GM23338 (cell line): Measurements from ENCODE around the gene LAX1. TPM values are rescaled to one million over a fixed set of nuclear protein-coding genes. Genes with fewer than 3 reads are reported as not detected.

Experiments used
- ATAC-seq: fragments of 200-7000 bp; cut with Tn5 transposase; 3 replicates; pipeline ENCODE4 v1.9.1; 2020
- DNase-seq: peaks from one replicate; pipeline ENCODE4 v3.0.0-alpha.2; 2015; ENCODE audit warnings: low spot score
- H2AFZ ChIP-seq: fragments of 200-600 bp; sonication (generic); 2 replicates; pipeline ENCODE4 v1.8.0; 2016; ENCODE audit warnings: antibody characterized with exemption, mild to moderate bottlenecking, moderate library complexity
- H3F3A ChIP-seq: fragments of 200-600 bp; sonication (generic); replicated peaks from 2 replicates; pipeline ENCODE4 v1.8.0; 2017; ENCODE audit warnings: antibody characterized with exemption, mixed run types, low read depth
- H3K27ac ChIP-seq: fragments of 200-600 bp; sonication (generic); 2 replicates; pipeline ENCODE4 v1.6.1; 2016; ENCODE audit warnings: low read depth
- H3K27me3 ChIP-seq: fragments of 200-600 bp; sonication (generic); 2 replicates; pipeline ENCODE4 v1.8.0; 2016; ENCODE audit warnings: mild to moderate bottlenecking, mixed run types, moderate library complexity; ENCODE audit not compliant: insufficient read depth
- H3K36me3 ChIP-seq: fragments of 200-600 bp; sonication (generic); 2 replicates; pipeline ENCODE4 v1.8.0; 2016; ENCODE audit warnings: mild to moderate bottlenecking; ENCODE audit not compliant: insufficient read depth
- H3K4me1 ChIP-seq: fragments of 200-600 bp; sonication (generic); 2 replicates; pipeline ENCODE4 v1.8.0; 2016; ENCODE audit warnings: mild to moderate bottlenecking, moderate library complexity; ENCODE audit not compliant: insufficient read depth
- H3K4me2 ChIP-seq: fragments of 200-600 bp; sonication (generic); 2 replicates; pipeline ENCODE4 v1.7.1; 2017; ENCODE audit warnings: mixed run types
- H3K4me3 ChIP-seq: fragments of 200-600 bp; sonication (generic); 2 replicates; pipeline ENCODE4 v1.6.1; 2016; ENCODE audit warnings: mixed run types
- H3K79me2 ChIP-seq: fragments of 200-600 bp; sonication (generic); replicated peaks from 2 replicates; pipeline ENCODE4 v1.8.0; 2017; ENCODE audit warnings: mild to moderate bottlenecking; ENCODE audit not compliant: insufficient read depth
- H3K9me2 ChIP-seq: fragments of 200-600 bp; sonication (generic); 2 replicates; pipeline ENCODE4 v1.8.0; 2017; ENCODE audit not compliant: insufficient read depth
- H4K20me1 ChIP-seq: fragments of 200-600 bp; sonication (generic); replicated peaks from 2 replicates; pipeline ENCODE4 v1.8.0; 2017; ENCODE audit warnings: mild to moderate bottlenecking; ENCODE audit not compliant: insufficient read depth
- H3K27ac Mint-ChIP-seq: 2 replicates; pipeline ENCODE4 v1.8.0; 2020; ENCODE audit warnings: inconsistent platforms, mild to moderate bottlenecking, moderate library complexity, mixed read lengths
- H3K27me3 Mint-ChIP-seq: 3 replicates; pipeline ENCODE4 v1.8.0; 2022; ENCODE audit warnings: low read depth, mild to moderate bottlenecking, moderate library complexity, mixed read lengths, inconsistent platforms; ENCODE audit not compliant: insufficient read depth, poor library complexity
- H3K36me3 Mint-ChIP-seq: 3 replicates; pipeline ENCODE4 v1.8.0; 2021; ENCODE audit warnings: low read depth, mild to moderate bottlenecking, inconsistent platforms, moderate library complexity, mixed read lengths
- H3K4me1 Mint-ChIP-seq: 3 replicates; pipeline ENCODE4 v1.8.0; 2020; ENCODE audit warnings: mild to moderate bottlenecking, inconsistent platforms, mixed read lengths
- H3K4me3 Mint-ChIP-seq: 3 replicates; pipeline ENCODE4 v1.8.0; 2021; ENCODE audit warnings: moderate library complexity, mild to moderate bottlenecking, inconsistent platforms, mixed read lengths
- H3K9me3 Mint-ChIP-seq: 3 replicates; pipeline ENCODE4 v1.8.0; 2020; ENCODE audit warnings: moderate library complexity, mild to moderate bottlenecking, inconsistent platforms, mixed read lengths
- CREB1 ChIP-seq: fragments of 250-450 bp; sonication (Bioruptor Pico); IDR thresholded peaks from 2 replicates; pipeline ENCODE4 v1.5.0; 2020; ENCODE audit warnings: low read depth, mild to moderate bottlenecking, moderate library complexity
- EZH2phosphoT487 ChIP-seq: fragments of 200-600 bp; sonication (generic); IDR thresholded peaks from one replicate; pipeline ENCODE4 v1.8.1; 2018; ENCODE audit warnings: antibody characterized with exemption; ENCODE audit not compliant: unreplicated experiment
- JUNB ChIP-seq: IDR thresholded peaks from one replicate; pipeline ENCODE4 v1.6.1; 2016; ENCODE audit warnings: antibody characterized with exemption; ENCODE audit not compliant: unreplicated experiment
- NANOG ChIP-seq: IDR thresholded peaks from 2 replicates; pipeline ENCODE4 v1.6.1; 2016; ENCODE audit warnings: antibody characterized with exemption, borderline replicate concordance
- POLR2AphosphoS5 ChIP-seq: IDR thresholded peaks from 2 replicates; pipeline ENCODE4 v1.6.1; 2016; ENCODE audit warnings: antibody characterized with exemption, low read depth
- STAT1 ChIP-seq: IDR thresholded peaks from one replicate; pipeline ENCODE4 v1.6.1; 2016; ENCODE audit warnings: antibody characterized with exemption; ENCODE audit not compliant: unreplicated experiment
- ZNF114 ChIP-seq: fragments of 250-450 bp; sonication (Bioruptor Pico); IDR thresholded peaks from 2 replicates; pipeline ENCODE4 v1.5.0; 2020; ENCODE audit warnings: mild to moderate bottlenecking, moderate library complexity
- polyA plus RNA-seq: library from polyadenylated mRNA; unstranded; fragments of >200 nt; fragmentation: Nextera tagmentation; extraction: Ambion mirVana; gene quantifications from 2 replicates; pipeline ENCODE4 v1.2.1, GENCODE V29; 2016
- total RNA-seq: library from RNA; depleted of rRNA; stranded (reverse); fragments of >200 nt; shearing (Covaris generic); gene quantifications from 2 replicates; pipeline ENCODE4 v1.2.3, GENCODE V29; 2014
- TF ChIP-seq, protein P1 (sequence below), 2 experiments: fragments of 200-600 bp in 1 of 2; sonication (generic) in 1 of 2; conservative IDR thresholded peaks; 2 replicates each; pipeline versions ENCODE4 v1.5.1 to v1.6.1; 2016 to 2017; ENCODE audit warnings: antibody characterized with exemption in 2 of 2, low read depth in 2 of 2, mild to moderate bottlenecking in 2 of 2, moderate library complexity in 1 of 2
- TF ChIP-seq, protein P2 (sequence below): fragments of 250-450 bp; sonication (Bioruptor Pico); IDR thresholded peaks from 2 replicates; pipeline ENCODE4 v1.5.0; 2020; ENCODE audit warnings: mild to moderate bottlenecking, moderate library complexity

LAX1 gene
- total and polyA plus RNA-seq, 2 experiments from 2014 or later, result not detected

DNA sequence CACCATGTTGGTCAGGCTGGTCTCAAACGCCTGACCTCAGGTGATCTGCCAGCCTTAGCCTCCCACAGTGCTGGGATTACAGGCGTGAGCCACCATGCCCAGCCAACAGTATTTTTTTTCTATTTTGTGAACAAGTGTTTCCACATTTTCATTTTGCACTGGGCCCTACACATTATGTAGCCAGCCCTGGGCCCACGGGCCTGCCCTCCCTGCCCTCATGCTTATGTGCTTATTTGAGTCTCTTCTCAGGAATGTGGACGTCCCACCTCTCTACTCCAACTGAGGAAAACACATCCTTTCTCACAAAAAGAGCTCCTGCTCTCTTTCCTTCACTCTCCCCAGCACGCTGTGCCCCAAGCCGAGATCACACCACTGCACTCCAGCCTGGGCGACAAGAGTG, 17.0 kb downstream of the LAX1 start:
- Histone ChIP-seq H4K20me1 (no peaks in the 10 kb centered on the region), H3K36me3 (no peaks in the 10 kb centered on the region), H3K4me2 (no peak overlapping the region), H3F3A (no peaks in the 10 kb centered on the region), H2AFZ (no peak overlapping the region), H3K79me2 (no peaks in the 10 kb centered on the region), H3K27me3 (no peaks in the 10 kb centered on the region), H3K4me1 (peaks cover 6% of the 10 kb centered on the region; the same call in 1 of the 2 replicates), H3K27ac (no peak overlapping the region), H3K9me2 (no peaks in the 10 kb centered on the region), H3K4me3 (no peak overlapping the region)
- no peak overlapping the region for H3K27ac Mint-ChIP-seq
- DNase-seq (no peak), ATAC-seq (no peak)
- peaks cover 3% of the 10 kb centered on the region for H3K27me3 Mint-ChIP-seq
- H3K4me3 Mint-ChIP-seq, result no peak overlapping the region
- no peaks in the 10 kb centered on the region for H3K36me3 Mint-ChIP-seq
- H3K4me1 Mint-ChIP-seq, result peaks cover 9% of the 10 kb centered on the region; the same call in 2 of the 3 replicates
- TF ChIP-seq, protein P1, sequence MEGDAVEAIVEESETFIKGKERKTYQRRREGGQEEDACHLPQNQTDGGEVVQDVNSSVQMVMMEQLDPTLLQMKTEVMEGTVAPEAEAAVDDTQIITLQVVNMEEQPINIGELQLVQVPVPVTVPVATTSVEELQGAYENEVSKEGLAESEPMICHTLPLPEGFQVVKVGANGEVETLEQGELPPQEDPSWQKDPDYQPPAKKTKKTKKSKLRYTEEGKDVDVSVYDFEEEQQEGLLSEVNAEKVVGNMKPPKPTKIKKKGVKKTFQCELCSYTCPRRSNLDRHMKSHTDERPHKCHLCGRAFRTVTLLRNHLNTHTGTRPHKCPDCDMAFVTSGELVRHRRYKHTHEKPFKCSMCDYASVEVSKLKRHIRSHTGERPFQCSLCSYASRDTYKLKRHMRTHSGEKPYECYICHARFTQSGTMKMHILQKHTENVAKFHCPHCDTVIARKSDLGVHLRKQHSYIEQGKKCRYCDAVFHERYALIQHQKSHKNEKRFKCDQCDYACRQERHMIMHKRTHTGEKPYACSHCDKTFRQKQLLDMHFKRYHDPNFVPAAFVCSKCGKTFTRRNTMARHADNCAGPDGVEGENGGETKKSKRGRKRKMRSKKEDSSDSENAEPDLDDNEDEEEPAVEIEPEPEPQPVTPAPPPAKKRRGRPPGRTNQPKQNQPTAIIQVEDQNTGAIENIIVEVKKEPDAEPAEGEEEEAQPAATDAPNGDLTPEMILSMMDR (conservative IDR thresholded peaks at IDR 0.05; ENCODE audit: low read depth in 2 of 2), result no peak
- no peak for TF ChIP-seq STAT1
- TF ChIP-seq ZNF114, result no peak
- TF ChIP-seq, protein P2, sequence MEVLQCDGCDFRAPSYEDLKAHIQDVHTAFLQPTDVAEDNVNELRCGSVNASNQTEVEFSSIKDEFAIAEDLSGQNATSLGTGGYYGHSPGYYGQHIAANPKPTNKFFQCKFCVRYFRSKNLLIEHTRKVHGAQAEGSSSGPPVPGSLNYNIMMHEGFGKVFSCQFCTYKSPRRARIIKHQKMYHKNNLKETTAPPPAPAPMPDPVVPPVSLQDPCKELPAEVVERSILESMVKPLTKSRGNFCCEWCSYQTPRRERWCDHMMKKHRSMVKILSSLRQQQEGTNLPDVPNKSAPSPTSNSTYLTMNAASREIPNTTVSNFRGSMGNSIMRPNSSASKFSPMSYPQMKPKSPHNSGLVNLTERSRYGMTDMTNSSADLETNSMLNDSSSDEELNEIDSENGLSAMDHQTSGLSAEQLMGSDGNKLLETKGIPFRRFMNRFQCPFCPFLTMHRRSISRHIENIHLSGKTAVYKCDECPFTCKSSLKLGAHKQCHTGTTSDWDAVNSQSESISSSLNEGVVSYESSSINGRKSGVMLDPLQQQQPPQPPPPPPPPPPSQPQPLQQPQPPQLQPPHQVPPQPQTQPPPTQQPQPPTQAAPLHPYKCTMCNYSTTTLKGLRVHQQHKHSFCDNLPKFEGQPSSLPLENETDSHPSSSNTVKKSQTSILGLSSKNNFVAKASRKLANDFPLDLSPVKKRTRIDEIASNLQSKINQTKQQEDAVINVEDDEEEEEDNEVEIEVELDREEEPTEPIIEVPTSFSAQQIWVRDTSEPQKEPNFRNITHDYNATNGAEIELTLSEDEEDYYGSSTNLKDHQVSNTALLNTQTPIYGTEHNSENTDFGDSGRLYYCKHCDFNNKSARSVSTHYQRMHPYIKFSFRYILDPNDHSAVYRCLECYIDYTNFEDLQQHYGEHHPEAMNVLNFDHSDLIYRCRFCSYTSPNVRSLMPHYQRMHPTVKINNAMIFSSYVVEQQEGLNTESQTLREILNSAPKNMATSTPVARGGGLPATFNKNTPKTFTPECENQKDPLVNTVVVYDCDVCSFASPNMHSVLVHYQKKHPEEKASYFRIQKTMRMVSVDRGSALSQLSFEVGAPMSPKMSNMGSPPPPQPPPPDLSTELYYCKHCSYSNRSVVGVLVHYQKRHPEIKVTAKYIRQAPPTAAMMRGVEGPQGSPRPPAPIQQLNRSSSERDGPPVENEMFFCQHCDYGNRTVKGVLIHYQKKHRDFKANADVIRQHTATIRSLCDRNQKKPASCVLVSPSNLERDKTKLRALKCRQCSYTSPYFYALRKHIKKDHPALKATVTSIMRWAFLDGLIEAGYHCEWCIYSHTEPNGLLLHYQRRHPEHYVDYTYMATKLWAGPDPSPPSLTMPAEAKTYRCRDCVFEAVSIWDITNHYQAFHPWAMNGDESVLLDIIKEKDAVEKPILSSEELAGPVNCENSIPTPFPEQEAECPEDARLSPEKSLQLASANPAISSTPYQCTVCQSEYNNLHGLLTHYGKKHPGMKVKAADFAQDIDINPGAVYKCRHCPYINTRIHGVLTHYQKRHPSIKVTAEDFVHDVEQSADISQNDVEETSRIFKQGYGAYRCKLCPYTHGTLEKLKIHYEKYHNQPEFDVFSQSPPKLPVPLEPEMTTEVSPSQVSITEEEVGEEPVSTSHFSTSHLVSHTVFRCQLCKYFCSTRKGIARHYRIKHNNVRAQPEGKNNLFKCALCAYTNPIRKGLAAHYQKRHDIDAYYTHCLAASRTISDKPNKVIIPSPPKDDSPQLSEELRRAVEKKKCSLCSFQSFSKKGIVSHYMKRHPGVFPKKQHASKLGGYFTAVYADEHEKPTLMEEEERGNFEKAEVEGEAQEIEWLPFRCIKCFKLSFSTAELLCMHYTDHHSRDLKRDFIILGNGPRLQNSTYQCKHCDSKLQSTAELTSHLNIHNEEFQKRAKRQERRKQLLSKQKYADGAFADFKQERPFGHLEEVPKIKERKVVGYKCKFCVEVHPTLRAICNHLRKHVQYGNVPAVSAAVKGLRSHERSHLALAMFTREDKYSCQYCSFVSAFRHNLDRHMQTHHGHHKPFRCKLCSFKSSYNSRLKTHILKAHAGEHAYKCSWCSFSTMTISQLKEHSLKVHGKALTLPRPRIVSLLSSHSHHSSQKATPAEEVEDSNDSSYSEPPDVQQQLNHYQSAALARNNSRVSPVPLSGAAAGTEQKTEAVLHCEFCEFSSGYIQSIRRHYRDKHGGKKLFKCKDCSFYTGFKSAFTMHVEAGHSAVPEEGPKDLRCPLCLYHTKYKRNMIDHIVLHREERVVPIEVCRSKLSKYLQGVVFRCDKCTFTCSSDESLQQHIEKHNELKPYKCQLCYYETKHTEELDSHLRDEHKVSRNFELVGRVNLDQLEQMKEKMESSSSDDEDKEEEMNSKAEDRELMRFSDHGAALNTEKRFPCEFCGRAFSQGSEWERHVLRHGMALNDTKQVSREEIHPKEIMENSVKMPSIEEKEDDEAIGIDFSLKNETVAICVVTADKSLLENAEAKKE (CRISPR knock-in tag), result no peak
- TF ChIP-seq JUNB, result no peak
- no peak for TF ChIP-seq CREB1 (CRISPR knock-in tag)
- no peak for TF ChIP-seq NANOG
- TF ChIP-seq EZH2phosphoT487, result no peak
- no peak for TF ChIP-seq POLR2AphosphoS5
- H3K9me3 Mint-ChIP-seq, result no peaks in the 10 kb centered on the region; the same call in 2 of the 3 replicates
